Measurements from ENCODE around the gene AMH. TPM values are rescaled to one million over a fixed set of nuclear protein-coding genes. Genes with fewer than 3 reads are reported as not detected.

AMH gene
- total and polyA plus RNA-seq, 8 donors = 0.45 to 2.0 (median 0.86) TPM; not detected in 2

- TF ChIP-seq, protein P1, sequence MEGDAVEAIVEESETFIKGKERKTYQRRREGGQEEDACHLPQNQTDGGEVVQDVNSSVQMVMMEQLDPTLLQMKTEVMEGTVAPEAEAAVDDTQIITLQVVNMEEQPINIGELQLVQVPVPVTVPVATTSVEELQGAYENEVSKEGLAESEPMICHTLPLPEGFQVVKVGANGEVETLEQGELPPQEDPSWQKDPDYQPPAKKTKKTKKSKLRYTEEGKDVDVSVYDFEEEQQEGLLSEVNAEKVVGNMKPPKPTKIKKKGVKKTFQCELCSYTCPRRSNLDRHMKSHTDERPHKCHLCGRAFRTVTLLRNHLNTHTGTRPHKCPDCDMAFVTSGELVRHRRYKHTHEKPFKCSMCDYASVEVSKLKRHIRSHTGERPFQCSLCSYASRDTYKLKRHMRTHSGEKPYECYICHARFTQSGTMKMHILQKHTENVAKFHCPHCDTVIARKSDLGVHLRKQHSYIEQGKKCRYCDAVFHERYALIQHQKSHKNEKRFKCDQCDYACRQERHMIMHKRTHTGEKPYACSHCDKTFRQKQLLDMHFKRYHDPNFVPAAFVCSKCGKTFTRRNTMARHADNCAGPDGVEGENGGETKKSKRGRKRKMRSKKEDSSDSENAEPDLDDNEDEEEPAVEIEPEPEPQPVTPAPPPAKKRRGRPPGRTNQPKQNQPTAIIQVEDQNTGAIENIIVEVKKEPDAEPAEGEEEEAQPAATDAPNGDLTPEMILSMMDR (IDR thresholded peaks at IDR 0.05) = no peak
- TF ChIP-seq EP300 (IDR thresholded peaks at IDR 0.05) = no peak
- no peak for TF ChIP-seq POLR2AphosphoS5 (IDR thresholded peaks at IDR 0.05)
- TF ChIP-seq POLR2A (IDR thresholded peaks at IDR 0.05) = no peak
- no peak overlapping the region for H3K4me3 ChIP-seq
- peaks cover 36 to 68% (median 45%) of the 10 kb centered on the region in 4 donors for H3K4me1 ChIP-seq
- H3K27ac ChIP-seq = no peak overlapping the region
- intact Hi-C loops (cut with DNase I; ENCODE audit: low total_unique reads) = no loop called here
- peaks cover 56 to 73% (median 68%) of the 10 kb centered on the region in 4 donors for H3K36me3 ChIP-seq
- H3K9me3 ChIP-seq = no peaks in the 10 kb centered on the region
- no peak for DNase-seq
- WGBS, 5 donors = 86 to 91% (median 88%) methylated on average over 12 of the region's 12 CpGs
- peaks cover 0 to 15% (median 1%) of the 10 kb centered on the region in 3 donors for H3K27me3 ChIP-seq
Measured at GRCh38 chr19:2244125-2244411, 5.1 kb upstream of the AMH start.

GRCh38 chr19:2244486-2244885 lies 4.6 kb upstream of the AMH start:
- Histone ChIP-seq H3K4me3 (no peak overlapping the region), H3K4me1 (peaks cover 31 to 68% (median 41%) of the 10 kb centered on the region in 4 donors), H3K27me3 (peaks cover 0 to 19% (median 5%) of the 10 kb centered on the region in 3 donors), H3K36me3 (peaks cover 56 to 73% (median 71%) of the 10 kb centered on the region in 4 donors), H3K9me3 (no peaks in the 10 kb centered on the region), H3K27ac (no peak overlapping the region)
- intact Hi-C loops (cut with DNase I; ENCODE audit: low total_unique reads) = no loop called here
- WGBS, 5 donors = 93 to 99% (median 94%) methylated on average over 18 to 21 of the region's 21 CpGs
- TF ChIP-seq EP300 (IDR thresholded peaks at IDR 0.05) (no peak), POLR2AphosphoS5 (IDR thresholded peaks at IDR 0.05) (no peak), POLR2A (IDR thresholded peaks at IDR 0.05) (no peak)
- TF ChIP-seq, protein P1 (IDR thresholded peaks at IDR 0.05) = no peak
- DNase-seq = no peak

DNA sequence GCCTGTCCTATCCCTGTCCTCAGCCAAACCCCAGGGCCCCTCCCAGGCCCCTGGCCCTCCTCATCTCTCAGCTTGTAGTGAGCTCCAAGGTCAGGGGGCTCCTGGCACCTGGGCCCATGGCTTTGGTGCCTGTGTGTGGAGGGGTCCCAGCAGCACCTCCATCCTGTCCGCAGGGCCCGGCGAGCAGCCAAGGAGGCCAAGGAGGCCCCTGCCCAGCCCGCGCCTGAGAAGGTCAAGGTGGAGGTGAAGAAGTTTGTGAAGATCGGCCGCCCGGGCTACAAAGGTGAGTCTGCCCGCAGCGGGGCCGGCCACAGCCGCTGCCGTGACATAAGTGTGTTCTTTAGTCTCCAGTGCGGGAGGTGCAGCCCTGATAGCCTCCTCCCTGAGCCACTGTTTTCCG lies 3.9 kb upstream of the AMH start:
- intact Hi-C loops (cut with DNase I; ENCODE audit: low total_unique reads) = no loop called here
- peaks cover 56 to 74% (median 71%) of the 10 kb centered on the region in 4 donors for H3K36me3 ChIP-seq
- H3K4me1 ChIP-seq = peaks cover 24 to 68% (median 41%) of the 10 kb centered on the region in 4 donors
- WGBS, 5 donors = 92 to 96% (median 96%) methylated on average over 13 to 15 of the region's 15 CpGs
- DNase-seq = no peak
- no peaks in the 10 kb centered on the region for H3K9me3 ChIP-seq
- H3K27me3 ChIP-seq = peaks cover under 1 to 27% (median 13%) of the 10 kb centered on the region in 3 donors
- no peak overlapping the region for H3K27ac ChIP-seq
- no peak overlapping the region for H3K4me3 ChIP-seq
- TF ChIP-seq POLR2AphosphoS5 (IDR thresholded peaks at IDR 0.05) (no peak), POLR2A (IDR thresholded peaks at IDR 0.05) (no peak), EP300 (IDR thresholded peaks at IDR 0.05) (no peak)
- TF ChIP-seq, protein P1 (IDR thresholded peaks at IDR 0.05) = no peak

- Histone ChIP-seq H3K36me3 (peaks cover 56 to 74% (median 71%) of the 10 kb centered on the region in 4 donors), H3K4me3 (no peak overlapping the region), H3K4me1 (peaks cover 24 to 68% (median 41%) of the 10 kb centered on the region in 4 donors), H3K9me3 (no peaks in the 10 kb centered on the region), H3K27me3 (peaks cover 9 to 36% (median 22%) of the 10 kb centered on the region in 3 donors), H3K27ac (no peak overlapping the region)
- intact Hi-C loops (cut with DNase I; ENCODE audit: low total_unique reads) = no loop called here
- TF ChIP-seq EP300 (IDR thresholded peaks at IDR 0.05) = no peak
- TF ChIP-seq POLR2A (IDR thresholded peaks at IDR 0.05) = no peak
- no peak for TF ChIP-seq POLR2AphosphoS5 (IDR thresholded peaks at IDR 0.05)
- TF ChIP-seq, protein P1 (IDR thresholded peaks at IDR 0.05) = no peak
- 91 to 93% (median 93%) methylated on average over 21 to 25 of the region's 25 CpGs for WGBS, 5 donors
- DNase-seq = no peak
Measured at GRCh38 chr19:2246014-2246620, 3.0 kb upstream of the AMH start.

All from stomach (tissue), 9 donors.